Left renal pelvis (tissue), 4 donors: Measurements from ENCODE around the gene PPM1H. TPM values are rescaled to one million over a fixed set of nuclear protein-coding genes. Genes with fewer than 3 reads are reported as not detected.
"Not testable (repeated sequence)": the region's sequence is repeated elsewhere in the genome, so short reads cannot be mapped to it uniquely, and the experiment has no call there.

ENCODE experiments used
- DNase-seq, 4 donors: peaks; one replicate each; pipeline ENCODE4 v3.0.0-alpha.2; 2013; ENCODE audit warnings: low read depth in 4 of 4, low spot score in 3 of 4
- polyA plus RNA-seq, 4 donors: library from polyadenylated mRNA; unstranded; fragments of 120-200 nt; gene quantifications; one replicate each; pipeline ENCODE4 v1.2.1, GENCODE V29; 2013; ENCODE audit not compliant: insufficient read length in 4 of 4

PPM1H gene
- polyA plus RNA-seq, 4 donors, result 4.1 to 30.8 (median 28.2) TPM

- DNase-seq, result no peak
Observed at GRCh38 chr12:62843716-62844115, 91.2 kb downstream of the PPM1H start.

- no peak for DNase-seq
Observed at GRCh38 chr12:62841846-62842245, 93.1 kb downstream of the PPM1H start.

GRCh38 chr12:62840806-62841205 is 94.1 kb downstream of the PPM1H start:
- no peak for DNase-seq

- no peak for DNase-seq
Observed at GRCh38 chr12:62839869-62840660, 94.9 kb downstream of the PPM1H start.

- no peak for DNase-seq
Observed at GRCh38 chr12:62834971-62835547, 99.9 kb downstream of the PPM1H start.

GRCh38 chr12:62834406-62834805 is 100.5 kb downstream of the PPM1H start:
- DNase-seq, result no peak

GRCh38 chr12:62833634-62834033 is 101.3 kb downstream of the PPM1H start:
- no peak for DNase-seq

GRCh38 chr12:62832558-62832957 is 102.4 kb downstream of the PPM1H start:
- DNase-seq, result no peak

- DNase-seq, result no peak
Observed at GRCh38 chr12:62832027-62832426, 102.9 kb downstream of the PPM1H start.

- DNase-seq, result no peak
Observed at GRCh38 chr12:62827855-62828254, 107.1 kb downstream of the PPM1H start.

GRCh38 chr12:62827042-62827441 is 107.9 kb downstream of the PPM1H start:
- DNase-seq, result no peak

- peak in 1 of 4 donors; percentile 39 for DNase-seq
Observed at GRCh38 chr12:62817556-62818271, 117.2 kb downstream of the PPM1H start.

GRCh38 chr12:62814243-62814642 is 120.7 kb downstream of the PPM1H start:
- no peak for DNase-seq

- DNase-seq, result peak in 2 of 4 donors; percentile 29 to 44
Observed at GRCh38 chr12:62813031-62813829, 121.7 kb downstream of the PPM1H start.

GRCh38 chr12:62811481-62811880 is 123.5 kb downstream of the PPM1H start:
- not testable (repeated sequence) for DNase-seq

GRCh38 chr12:62808166-62808879 is 126.6 kb downstream of the PPM1H start:
- DNase-seq, result no peak

GRCh38 chr12:62806893-62807292 is 128.1 kb downstream of the PPM1H start:
- DNase-seq, result no peak

- DNase-seq, result no peak
Observed at GRCh38 chr12:62806244-62806836, 128.6 kb downstream of the PPM1H start.

- DNase-seq, result no peak
Observed at GRCh38 chr12:62805517-62805916, 129.4 kb downstream of the PPM1H start.

- DNase-seq, result no peak
Observed at GRCh38 chr12:62803756-62804155, 131.2 kb downstream of the PPM1H start.
